HG03097 (cell line): Measurements from ENCODE around the gene FNDC8.
"Not testable (repeated sequence)": the region's sequence is repeated elsewhere in the genome, so short reads cannot be mapped to it uniquely, and the experiment has no call there.

Experiments
- ATAC-seq: cut with Tn5 transposase; IDR thresholded peaks from one replicate; pipeline ENCODE4 v1.9.1; 2021; ENCODE audit not compliant: unreplicated experiment, low FRiP score

The FNDC8 gene

DNA sequence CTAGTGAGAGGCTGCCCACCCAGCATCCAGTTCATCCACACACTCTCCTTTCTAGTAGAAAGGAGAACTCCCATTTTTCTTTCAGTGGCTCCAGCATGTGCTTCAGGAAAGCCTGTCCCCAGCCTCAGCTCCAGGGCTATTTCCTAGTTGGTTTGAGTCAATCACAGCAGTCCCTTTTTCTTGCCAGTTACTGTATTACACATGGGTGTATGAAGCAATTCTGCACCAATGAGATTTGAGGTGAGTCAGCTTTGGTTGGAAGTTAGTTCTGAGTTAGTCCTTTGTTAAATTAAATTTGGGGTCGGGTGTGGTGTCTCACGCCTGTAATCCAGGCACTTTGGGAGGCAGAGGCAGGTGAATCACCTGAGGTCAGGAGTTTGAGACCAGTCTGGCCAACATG is 26.5 kb upstream of the FNDC8 start:
- no peak for ATAC-seq

- no peak for ATAC-seq
These were observed 25.7 kb upstream of the FNDC8 start for GRCh38 chr17:35095741-35096140.

DNA sequence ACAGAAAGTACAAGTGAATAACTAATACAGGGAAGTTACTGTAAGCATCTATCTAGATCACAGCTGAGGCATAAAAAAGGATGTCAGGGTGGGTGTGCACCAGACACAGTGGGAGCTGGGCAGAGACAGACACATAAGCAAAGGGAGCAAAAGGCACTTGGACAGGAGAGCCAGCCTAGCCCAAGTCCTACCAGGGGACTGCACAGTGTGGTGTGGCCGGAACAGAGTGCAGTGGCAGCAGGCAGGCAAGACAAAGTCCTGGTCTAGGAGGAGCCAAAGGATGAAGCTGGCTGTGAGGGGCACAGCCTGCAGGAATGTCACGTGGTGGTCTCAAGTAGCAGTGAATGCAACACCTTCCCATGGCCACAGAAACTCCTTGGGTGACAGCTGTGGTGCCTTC is 23.6 kb upstream of the FNDC8 start:
- ATAC-seq: no peak

GRCh38 chr17:35099908-35100307 is 21.5 kb upstream of the FNDC8 start:
- no peak for ATAC-seq

- no peak for ATAC-seq
These were observed 20.4 kb upstream of the FNDC8 start for GRCh38 chr17:35101036-35101435.

GRCh38 chr17:35101725-35102124 is 19.7 kb upstream of the FNDC8 start:
- ATAC-seq: no peak

DNA sequence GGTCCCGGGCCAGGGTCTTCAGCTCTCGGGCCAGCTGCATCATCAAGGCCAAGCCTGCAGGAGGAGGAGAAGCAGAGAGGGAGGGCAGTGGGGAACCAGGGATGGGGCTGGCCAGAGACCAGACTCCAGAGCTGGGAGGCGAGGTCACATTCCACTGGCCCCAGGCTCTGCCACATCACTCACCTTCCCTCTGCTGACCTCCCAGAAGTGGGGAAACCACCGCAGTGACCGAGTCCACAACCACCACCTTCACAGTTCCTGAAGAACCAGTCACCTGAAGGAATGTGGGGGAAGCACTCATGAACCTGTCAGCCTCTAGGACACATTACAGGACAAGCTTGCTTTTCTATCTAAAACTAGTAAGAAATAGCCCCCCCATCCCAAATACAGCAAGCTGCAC is 18.1 kb upstream of the FNDC8 start:
- ATAC-seq: no peak

DNA sequence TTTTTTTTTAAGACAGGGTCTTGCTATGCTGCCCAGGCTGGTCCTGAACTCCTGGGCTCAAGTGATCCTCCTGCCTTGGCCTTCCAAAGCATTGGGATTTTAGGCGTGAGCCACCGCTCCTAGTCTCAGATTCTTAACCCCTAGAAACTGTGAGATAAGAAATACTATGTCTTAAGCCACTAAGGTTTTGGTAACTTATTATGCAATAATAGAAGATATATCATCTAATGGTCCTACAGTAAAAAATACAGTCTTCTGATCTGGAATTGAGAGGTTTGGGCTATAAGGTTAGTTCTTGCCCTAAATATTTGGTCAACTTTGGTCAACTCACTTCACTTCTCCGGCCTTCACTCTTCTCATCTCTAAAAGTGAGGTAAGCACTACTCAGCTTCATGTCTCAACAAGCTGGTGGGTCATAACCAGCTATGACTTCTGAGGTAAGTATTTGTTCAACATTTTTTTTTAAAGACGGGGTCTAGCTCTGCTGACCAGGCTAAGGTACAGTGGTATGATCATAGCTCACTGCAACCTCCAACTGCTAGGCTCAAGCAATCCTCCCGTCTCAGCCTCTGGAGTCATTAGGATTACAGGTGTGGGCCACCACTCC is 16.5 kb upstream of the FNDC8 start:
- ATAC-seq: no peak

DNA sequence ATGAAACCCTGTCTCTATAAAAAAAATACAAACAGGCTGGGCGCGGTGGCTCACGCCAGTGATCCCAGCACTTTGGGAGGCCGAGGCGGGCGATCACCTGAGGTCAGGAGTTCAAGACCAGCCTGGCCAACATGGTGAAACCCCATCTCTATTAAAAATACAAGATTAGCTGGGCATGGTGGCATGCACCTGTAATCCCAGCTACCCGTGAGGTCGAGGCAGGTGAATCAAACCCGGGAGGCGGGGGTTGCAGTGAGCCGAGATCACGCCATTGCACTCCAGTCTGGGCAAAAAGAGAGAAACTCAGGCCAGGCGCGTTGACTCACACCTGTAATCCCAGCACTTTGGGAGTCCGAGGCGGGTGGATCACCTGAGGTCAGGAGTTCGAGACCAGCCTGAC is 10.6 kb upstream of the FNDC8 start:
- not testable (repeated sequence) for ATAC-seq

DNA sequence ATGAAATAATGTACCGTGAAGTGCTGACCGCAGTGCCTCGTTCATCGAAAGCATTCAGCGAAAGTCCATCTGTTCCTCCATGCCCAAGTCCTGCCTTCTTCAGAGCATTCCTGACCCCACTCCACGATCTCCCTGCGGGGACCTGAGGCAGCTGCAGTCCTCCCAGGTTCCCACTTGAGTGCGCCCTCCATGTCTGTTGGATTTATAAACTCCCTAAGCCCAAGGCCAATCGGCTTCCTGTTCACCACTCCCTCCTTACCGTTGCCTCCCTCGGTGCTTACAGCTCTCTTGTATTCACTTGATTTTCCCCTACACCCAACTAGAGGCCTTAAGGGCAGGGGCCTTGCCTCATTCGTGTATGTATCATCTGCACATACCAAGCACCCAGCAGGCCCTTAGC is 4.6 kb upstream of the FNDC8 start:
- ATAC-seq: no peak

DNA sequence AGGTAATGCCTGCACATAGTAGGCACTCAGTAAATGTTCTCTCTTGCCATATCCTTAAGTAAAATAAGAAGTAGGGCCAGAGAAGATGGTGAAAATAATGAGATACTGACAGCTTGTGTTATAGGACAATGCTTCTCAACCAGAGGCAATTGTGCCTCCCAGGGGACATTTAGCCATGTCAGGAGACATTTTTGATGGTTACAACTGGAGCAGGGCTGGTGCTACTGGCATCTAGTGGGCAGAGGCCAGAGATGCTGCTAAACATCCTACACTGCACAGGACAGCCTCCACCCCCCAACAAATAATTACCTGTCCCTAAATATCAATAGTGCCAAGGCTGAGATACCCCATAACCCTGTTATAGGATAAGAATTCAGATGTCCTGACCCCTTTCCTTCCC is 3.4 kb upstream of the FNDC8 start:
- no peak for ATAC-seq

GRCh38 chr17:35119370-35120165 is 1.8 kb upstream of the FNDC8 start, which contains the start of gene RAD51D:
TSS of gene RAD51D (minus strand) at chr17:35119860. CDS start at chr17:35119613, 247 bp downstream.
- peak; percentile 85 for ATAC-seq

- no peak for ATAC-seq
These were observed 6.5 kb downstream of the FNDC8 start for GRCh38 chr17:35127751-35128514.

- ATAC-seq: no peak
These were observed 7.9 kb downstream of the FNDC8 start for GRCh38 chr17:35129154-35129972.

GRCh38 chr17:35129973-35130351 is 8.5 kb downstream of the FNDC8 start:
- no peak for ATAC-seq

DNA sequence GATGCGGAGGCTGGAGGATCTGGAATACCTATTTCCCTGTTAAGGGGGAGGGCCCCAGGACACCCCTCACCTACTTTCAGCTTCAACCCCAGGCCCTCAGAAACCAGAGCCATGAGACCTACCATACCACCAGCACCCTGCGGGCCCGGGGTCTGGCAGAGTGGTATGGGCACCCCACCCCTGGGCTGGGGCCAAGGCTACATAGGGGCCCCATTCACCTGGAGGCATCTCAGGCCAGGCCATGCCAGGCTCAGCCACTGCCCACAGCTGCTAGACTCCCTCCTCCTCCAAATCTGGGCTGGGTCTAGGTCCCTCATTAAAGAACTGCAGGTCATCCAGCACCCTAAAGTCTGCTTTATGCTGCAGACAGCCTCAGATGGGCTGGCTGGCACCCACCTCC is 9.0 kb downstream of the FNDC8 start:
- ATAC-seq: no peak

GRCh38 chr17:35132099-35132498 is 10.7 kb downstream of the FNDC8 start:
- no peak for ATAC-seq

DNA sequence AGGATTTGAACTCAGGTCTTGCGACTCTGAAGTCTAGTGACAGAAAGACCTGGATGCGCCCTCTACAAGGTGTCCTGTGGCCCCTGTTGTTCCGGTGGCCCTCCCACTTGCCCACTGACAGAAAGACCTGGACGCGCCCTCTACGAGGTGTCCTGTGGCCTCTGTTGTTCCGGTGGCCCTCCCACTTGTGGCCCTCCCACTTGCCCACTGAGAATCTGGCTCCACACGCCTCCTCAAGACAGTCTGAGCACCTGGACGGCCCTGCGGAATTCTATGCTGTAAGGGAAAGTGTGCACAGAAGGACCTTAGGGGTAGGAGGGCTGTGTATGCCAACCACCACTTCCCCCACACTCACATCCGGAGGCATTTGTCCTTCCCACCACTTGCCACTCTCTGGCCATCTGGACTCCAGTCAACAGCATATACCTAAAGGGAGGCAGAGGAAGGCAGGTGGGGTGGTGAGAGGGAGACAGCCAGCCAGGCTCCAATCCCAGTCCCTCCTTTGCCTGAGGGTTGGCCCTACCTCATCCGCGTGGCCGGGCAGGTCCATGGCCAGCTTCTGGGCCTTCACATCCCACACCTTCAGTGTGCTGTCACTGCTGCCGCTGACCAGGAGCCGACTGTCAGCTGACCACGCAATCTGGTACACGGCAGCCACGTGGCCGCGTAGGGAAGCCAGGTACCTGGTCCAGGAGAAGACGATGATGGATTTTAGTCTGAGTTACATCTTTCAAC is 11.6 kb downstream of the FNDC8 start:
- no peak for ATAC-seq

- ATAC-seq: no peak
These were observed 13.9 kb downstream of the FNDC8 start for GRCh38 chr17:35135322-35135721.

DNA sequence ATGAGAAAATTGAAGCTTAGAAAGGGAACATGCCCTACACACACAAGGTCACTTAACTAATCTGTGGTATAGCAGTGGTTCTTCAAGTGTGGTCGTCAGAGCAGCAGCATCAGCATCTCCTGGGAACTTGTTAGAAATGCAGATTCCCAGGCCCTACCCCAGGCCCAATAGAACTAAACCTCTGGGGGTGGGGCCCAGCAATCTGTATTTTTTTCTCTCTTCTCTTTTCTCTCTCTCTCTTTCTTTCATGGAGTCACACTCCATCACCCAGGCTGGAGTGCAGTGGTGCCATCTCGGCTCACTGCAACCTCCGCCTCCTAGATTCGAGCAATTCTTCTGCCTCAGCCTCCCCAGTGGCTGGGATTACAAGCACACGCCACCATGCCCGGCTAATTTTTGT is 16.8 kb downstream of the FNDC8 start:
- ATAC-seq: no peak
